Activated CD4-positive, alpha-beta T cell treated with anti-CD3 and anti-CD28 coated beads for 4 hours (primary cell): Measurements from ENCODE around the gene HOXB1.

Experiments
- DNase-seq, 2 donors: peaks; one replicate each; pipeline ENCODE4 v3.0.0-alpha.2; 2020

Gene HOXB1

GRCh38 chr17:48553190-48553547 lies 22.4 kb upstream of the HOXB1 start:
- DNase-seq, result no peak

GRCh38 chr17:48552466-48553189 lies 21.8 kb upstream of the HOXB1 start:
- DNase-seq, result no peak

- no peak for DNase-seq
Measured at GRCh38 chr17:48551596-48552465, 21.0 kb upstream of the HOXB1 start.

- DNase-seq, result no peak
Measured at GRCh38 chr17:48551214-48551555, 20.4 kb upstream of the HOXB1 start.

GRCh38 chr17:48550502-48551213 lies 19.8 kb upstream of the HOXB1 start:
- no peak for DNase-seq

- no peak for DNase-seq
Measured at GRCh38 chr17:48549914-48550501, 19.2 kb upstream of the HOXB1 start.

GRCh38 chr17:48549281-48549630 lies 18.4 kb upstream of the HOXB1 start:
- no peak for DNase-seq

GRCh38 chr17:48548523-48549280 lies 17.9 kb upstream of the HOXB1 start:
- no peak for DNase-seq

GRCh38 chr17:48547808-48548522 lies 17.2 kb upstream of the HOXB1 start:
- peak; percentile 39 to 43 for DNase-seq

GRCh38 chr17:48546924-48547807 lies 16.4 kb upstream of the HOXB1 start:
- DNase-seq, result no peak

- DNase-seq, result no peak
Measured at GRCh38 chr17:48546137-48546923, 15.5 kb upstream of the HOXB1 start.

- DNase-seq, result no peak
Measured at GRCh38 chr17:48545539-48545938, 14.7 kb upstream of the HOXB1 start.

- no peak for DNase-seq
Measured at GRCh38 chr17:48545022-48545375, 14.2 kb upstream of the HOXB1 start, which contains the start of gene HOXB2. Gene HOXB2, minus strand, starts transcription at chr17:48545109. Its CDS starts 198 bp downstream, at chr17:48544911.

- DNase-seq, result peak in 1 of 2 donors; percentile 35
Measured at GRCh38 chr17:48544349-48545021, 13.7 kb upstream of the HOXB1 start.

- peak; percentile 29 to 45 for DNase-seq
Measured at GRCh38 chr17:48543854-48544348, 13.1 kb upstream of the HOXB1 start.

- peak; percentile 37 to 48 for DNase-seq
Measured at GRCh38 chr17:48543107-48543853, 12.5 kb upstream of the HOXB1 start.

- DNase-seq, result no peak
Measured at GRCh38 chr17:48542698-48543106, 11.9 kb upstream of the HOXB1 start.

GRCh38 chr17:48542114-48542656 lies 11.4 kb upstream of the HOXB1 start:
- DNase-seq, result peak in 1 of 2 donors; percentile 24
